GM12878 (cell line): Measurements from ENCODE around the gene GOSR2.

Experiments used
- ESRRA ChIP-seq: IDR thresholded peaks from 2 replicates; pipeline ENCODE4 v1.6.1; 2012; ENCODE audit warnings: mild to moderate bottlenecking, low read length, improper control_type of control experiment
- POLR2AphosphoS5 ChIP-seq: IDR thresholded peaks from 2 replicates; pipeline ENCODE4 v1.6.1; 2011; ENCODE audit warnings: mild to moderate bottlenecking, low read length, inconsistent platforms
- ZNF24 ChIP-seq: fragments of 450-650 bp; IDR thresholded peaks from 2 replicates; pipeline ENCODE4 v1.6.1; 2017; ENCODE audit warnings: antibody characterized with exemption, mild to moderate bottlenecking
- TF ChIP-seq, protein P1 (sequence below): fragments of 150-350 bp; IDR thresholded peaks from 2 replicates; pipeline ENCODE4 v1.6.1; 2016; ENCODE audit warnings: low read depth, low read length
- TF ChIP-seq, protein P2 (sequence below): IDR thresholded peaks from 2 replicates; pipeline ENCODE4 v1.6.1; 2012; ENCODE audit warnings: improper control_type of control experiment, low read depth, low read length; ENCODE audit not compliant: insufficient replicate concordance

DNA sequence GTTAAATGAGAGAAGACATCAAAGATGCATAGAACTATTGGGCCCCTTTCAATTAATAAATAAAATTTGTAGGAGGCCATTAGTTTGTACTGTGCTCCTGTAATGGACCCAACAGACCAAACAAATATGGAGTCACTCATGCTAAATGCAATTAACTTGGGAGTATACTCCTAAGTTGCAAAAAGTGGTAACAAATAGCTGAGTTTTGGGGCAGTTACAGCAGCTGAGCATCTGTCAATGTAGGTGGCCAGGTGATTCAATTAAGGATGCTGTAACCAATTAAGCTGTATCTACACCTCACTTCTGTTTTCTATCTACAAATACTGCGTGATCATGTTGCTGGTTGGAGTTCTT lies 36.7 kb upstream of the GOSR2 start:
- TF ChIP-seq, protein P1, sequence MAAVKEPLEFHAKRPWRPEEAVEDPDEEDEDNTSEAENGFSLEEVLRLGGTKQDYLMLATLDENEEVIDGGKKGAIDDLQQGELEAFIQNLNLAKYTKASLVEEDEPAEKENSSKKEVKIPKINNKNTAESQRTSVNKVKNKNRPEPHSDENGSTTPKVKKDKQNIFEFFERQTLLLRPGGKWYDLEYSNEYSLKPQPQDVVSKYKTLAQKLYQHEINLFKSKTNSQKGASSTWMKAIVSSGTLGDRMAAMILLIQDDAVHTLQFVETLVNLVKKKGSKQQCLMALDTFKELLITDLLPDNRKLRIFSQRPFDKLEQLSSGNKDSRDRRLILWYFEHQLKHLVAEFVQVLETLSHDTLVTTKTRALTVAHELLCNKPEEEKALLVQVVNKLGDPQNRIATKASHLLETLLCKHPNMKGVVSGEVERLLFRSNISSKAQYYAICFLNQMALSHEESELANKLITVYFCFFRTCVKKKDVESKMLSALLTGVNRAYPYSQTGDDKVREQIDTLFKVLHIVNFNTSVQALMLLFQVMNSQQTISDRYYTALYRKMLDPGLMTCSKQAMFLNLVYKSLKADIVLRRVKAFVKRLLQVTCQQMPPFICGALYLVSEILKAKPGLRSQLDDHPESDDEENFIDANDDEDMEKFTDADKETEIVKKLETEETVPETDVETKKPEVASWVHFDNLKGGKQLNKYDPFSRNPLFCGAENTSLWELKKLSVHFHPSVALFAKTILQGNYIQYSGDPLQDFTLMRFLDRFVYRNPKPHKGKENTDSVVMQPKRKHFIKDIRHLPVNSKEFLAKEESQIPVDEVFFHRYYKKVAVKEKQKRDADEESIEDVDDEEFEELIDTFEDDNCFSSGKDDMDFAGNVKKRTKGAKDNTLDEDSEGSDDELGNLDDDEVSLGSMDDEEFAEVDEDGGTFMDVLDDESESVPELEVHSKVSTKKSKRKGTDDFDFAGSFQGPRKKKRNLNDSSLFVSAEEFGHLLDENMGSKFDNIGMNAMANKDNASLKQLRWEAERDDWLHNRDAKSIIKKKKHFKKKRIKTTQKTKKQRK, result no peak
- TF ChIP-seq ESRRA, result no peak
- TF ChIP-seq POLR2AphosphoS5, result no peak
- TF ChIP-seq, protein P2, sequence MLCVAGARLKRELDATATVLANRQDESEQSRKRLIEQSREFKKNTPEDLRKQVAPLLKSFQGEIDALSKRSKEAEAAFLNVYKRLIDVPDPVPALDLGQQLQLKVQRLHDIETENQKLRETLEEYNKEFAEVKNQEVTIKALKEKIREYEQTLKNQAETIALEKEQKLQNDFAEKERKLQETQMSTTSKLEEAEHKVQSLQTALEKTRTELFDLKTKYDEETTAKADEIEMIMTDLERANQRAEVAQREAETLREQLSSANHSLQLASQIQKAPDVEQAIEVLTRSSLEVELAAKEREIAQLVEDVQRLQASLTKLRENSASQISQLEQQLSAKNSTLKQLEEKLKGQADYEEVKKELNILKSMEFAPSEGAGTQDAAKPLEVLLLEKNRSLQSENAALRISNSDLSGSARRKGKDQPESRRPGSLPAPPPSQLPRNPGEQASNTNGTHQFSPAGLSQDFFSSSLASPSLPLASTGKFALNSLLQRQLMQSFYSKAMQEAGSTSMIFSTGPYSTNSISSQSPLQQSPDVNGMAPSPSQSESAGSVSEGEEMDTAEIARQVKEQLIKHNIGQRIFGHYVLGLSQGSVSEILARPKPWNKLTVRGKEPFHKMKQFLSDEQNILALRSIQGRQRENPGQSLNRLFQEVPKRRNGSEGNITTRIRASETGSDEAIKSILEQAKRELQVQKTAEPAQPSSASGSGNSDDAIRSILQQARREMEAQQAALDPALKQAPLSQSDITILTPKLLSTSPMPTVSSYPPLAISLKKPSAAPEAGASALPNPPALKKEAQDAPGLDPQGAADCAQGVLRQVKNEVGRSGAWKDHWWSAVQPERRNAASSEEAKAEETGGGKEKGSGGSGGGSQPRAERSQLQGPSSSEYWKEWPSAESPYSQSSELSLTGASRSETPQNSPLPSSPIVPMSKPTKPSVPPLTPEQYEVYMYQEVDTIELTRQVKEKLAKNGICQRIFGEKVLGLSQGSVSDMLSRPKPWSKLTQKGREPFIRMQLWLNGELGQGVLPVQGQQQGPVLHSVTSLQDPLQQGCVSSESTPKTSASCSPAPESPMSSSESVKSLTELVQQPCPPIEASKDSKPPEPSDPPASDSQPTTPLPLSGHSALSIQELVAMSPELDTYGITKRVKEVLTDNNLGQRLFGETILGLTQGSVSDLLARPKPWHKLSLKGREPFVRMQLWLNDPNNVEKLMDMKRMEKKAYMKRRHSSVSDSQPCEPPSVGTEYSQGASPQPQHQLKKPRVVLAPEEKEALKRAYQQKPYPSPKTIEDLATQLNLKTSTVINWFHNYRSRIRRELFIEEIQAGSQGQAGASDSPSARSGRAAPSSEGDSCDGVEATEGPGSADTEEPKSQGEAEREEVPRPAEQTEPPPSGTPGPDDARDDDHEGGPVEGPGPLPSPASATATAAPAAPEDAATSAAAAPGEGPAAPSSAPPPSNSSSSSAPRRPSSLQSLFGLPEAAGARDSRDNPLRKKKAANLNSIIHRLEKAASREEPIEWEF, result no peak
- TF ChIP-seq ZNF24, result no peak
